AG04449 (cell line): ENCODE measurements around the gene RFK.

Source experiments
- CTCF ChIA-PET: fragments of 350-600 bp; formaldehyde crosslinking; extraction: SDS; loops from one replicate; lab custom pipeline; 2021; ENCODE audit warnings: antibody characterized with exemption; lab: Yijun Ruan, JAX
- POLR2A ChIA-PET: fragments of 400-600, 350-600 bp; formaldehyde crosslinking; extraction: SDS; loops from one replicate; lab custom pipeline; 2020; ENCODE audit warnings: antibody characterized with exemption, inconsistent platforms; lab: Yijun Ruan, JAX
- DNase-seq: peaks from one replicate; pipeline ENCODE4 v3.0.0-alpha.2; 2010; ENCODE audit warnings: low read depth, low spot score
- H3K4me3 ChIP-seq: 2 replicates; pipeline ENCODE4 v1.5.1; 2011; ENCODE audit warnings: low read depth, mild to moderate bottlenecking, control low read depth, low read length
- TF ChIP-seq, protein P1 (sequence below): IDR thresholded peaks from one replicate; pipeline ENCODE4 v1.5.1; 2011; ENCODE audit warnings: mild to moderate bottlenecking, moderate library complexity, low read length, control low read depth, inconsistent platforms; ENCODE audit not compliant: insufficient read depth; ENCODE audit errors: missing control alignments

Gene RFK

DNA sequence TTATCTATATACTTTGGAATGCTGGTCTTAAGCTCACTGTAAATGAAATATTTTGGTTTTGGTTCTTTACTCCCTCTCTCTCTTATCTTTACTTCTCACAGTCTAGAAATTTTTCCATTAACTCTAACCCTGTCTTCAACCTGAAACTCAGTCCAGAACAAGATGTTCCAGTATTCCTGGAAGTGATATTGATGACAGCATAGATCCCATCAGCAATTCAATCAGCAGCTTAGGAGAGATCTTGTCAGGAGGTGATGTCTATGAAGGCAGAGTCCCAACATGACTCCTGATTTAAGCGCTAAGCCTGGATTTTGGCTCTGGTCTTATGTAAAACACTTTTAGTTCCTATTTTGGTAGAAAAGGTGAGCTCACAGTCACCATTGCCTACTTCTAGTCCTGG lies 52.6 kb downstream of the RFK start:
- H3K4me3 ChIP-seq: no peak overlapping the region
- ChIA-PET CTCF (interaction anchor here (0.7 kb wide), 1 partner anchor 15 kb away, joined by 3 read pairs; no protein-coding TSS in a partner anchor), POLR2A (no interaction called here)
- DNase-seq: no peak
- TF ChIP-seq, protein P1, sequence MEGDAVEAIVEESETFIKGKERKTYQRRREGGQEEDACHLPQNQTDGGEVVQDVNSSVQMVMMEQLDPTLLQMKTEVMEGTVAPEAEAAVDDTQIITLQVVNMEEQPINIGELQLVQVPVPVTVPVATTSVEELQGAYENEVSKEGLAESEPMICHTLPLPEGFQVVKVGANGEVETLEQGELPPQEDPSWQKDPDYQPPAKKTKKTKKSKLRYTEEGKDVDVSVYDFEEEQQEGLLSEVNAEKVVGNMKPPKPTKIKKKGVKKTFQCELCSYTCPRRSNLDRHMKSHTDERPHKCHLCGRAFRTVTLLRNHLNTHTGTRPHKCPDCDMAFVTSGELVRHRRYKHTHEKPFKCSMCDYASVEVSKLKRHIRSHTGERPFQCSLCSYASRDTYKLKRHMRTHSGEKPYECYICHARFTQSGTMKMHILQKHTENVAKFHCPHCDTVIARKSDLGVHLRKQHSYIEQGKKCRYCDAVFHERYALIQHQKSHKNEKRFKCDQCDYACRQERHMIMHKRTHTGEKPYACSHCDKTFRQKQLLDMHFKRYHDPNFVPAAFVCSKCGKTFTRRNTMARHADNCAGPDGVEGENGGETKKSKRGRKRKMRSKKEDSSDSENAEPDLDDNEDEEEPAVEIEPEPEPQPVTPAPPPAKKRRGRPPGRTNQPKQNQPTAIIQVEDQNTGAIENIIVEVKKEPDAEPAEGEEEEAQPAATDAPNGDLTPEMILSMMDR: no peak

DNA sequence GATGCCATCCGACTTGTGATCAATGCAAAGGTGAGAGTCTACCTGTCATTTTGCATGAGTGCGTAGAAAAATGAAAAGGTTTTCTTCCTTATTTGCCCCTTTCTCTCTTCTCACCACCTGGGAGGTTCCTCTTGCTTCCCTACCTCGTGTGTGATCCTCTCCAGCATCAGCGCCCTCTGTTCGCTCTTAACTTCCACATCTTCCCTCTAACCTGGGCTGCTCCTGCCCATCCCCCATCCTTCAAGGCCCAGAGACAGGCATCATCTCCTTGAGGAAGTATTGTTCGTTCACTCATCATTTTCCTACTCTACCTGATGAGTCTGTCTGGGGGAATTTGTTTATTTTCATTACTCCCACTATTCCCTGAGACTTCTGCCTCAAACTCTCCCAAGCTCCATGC lies 55.8 kb downstream of the RFK start:
- ChIA-PET CTCF (interaction anchor here (0.6 kb wide), 1 partner anchor 36 kb away, joined by 4 read pairs; no protein-coding TSS in a partner anchor), POLR2A (interaction anchor here (0.6 to 0.7 kb wide), 2 partner anchors 24 to 374 kb away, joined by 4 read pairs; no protein-coding TSS in a partner anchor)
- no peak overlapping the region for H3K4me3 ChIP-seq
- TF ChIP-seq, protein P1: no peak
- DNase-seq: no peak

DNA sequence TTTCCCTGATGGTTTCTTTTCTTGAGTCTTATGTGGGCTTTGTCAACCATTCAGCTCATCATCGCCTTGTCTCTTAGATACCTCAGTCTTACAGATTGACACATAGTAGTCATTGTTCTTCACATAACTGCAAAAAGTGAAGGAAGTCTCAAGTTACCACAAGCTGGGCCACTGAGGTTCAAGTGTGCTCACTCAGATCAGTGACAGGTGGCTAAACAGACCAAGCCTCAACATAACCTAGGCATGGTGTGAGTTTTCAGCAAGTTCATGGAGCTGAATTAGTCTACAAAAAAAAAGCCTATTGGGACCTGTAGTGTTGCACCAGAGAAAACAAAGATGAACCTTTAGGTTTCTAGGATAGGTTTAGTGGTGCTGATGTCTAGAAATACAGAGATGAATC lies 58.2 kb downstream of the RFK start:
- no peak for DNase-seq
- TF ChIP-seq, protein P1: no peak
- H3K4me3 ChIP-seq: no peak overlapping the region
- ChIA-PET POLR2A (no interaction called here), CTCF (interaction anchor here (0.6 to 0.9 kb wide), 2 partner anchors 13 to 378 kb away, joined by 3 read pairs; no protein-coding TSS in a partner anchor)
